Breast epithelium (tissue), 4 donors: ENCODE measurements around the gene GTF3C4. TPM values are rescaled to one million over a fixed set of nuclear protein-coding genes. Genes with fewer than 3 reads are reported as not detected.

Experiments
- DNase-seq, 2 donors: peaks; one replicate each; pipeline ENCODE4 v3.0.0-alpha.2; 2019; ENCODE audit warnings: low spot score in 2 of 2
- H3K27ac ChIP-seq, 2 donors: fragments of 200-600 bp; sonication (generic) in 1 of 2; one replicate each; pipeline ENCODE4 v1.5.1; 2016 to 2019; ENCODE audit warnings: mild to moderate bottlenecking in 1 of 2
- H3K27me3 ChIP-seq, 2 donors: fragments of 200-600 bp; sonication (generic) in 1 of 2; one replicate each; pipeline versions ENCODE4 v1.5.1 to v1.6.0; 2017 to 2019; ENCODE audit warnings: control low read depth in 1 of 2, mild to moderate bottlenecking in 1 of 2
- H3K36me3 ChIP-seq: fragments of 200-600 bp; one replicate; pipeline ENCODE4 v1.5.1; 2019
- H3K4me1 ChIP-seq, 2 donors: fragments of 200-600 bp; sonication (generic); one replicate each; pipeline ENCODE4 v1.5.1; 2016 to 2019; ENCODE audit warnings: control low read depth in 1 of 2
- H3K4me3 ChIP-seq, 3 donors: fragments of 200-600 bp; sonication (generic); 1 replicate in 2 of 3; 2 replicates in 1 of 3; pipeline ENCODE4 v1.5.1; 2016 to 2019; ENCODE audit warnings: mild to moderate bottlenecking in 3 of 3, moderate library complexity in 2 of 3
- H3K9me3 ChIP-seq, 2 donors: fragments of 200-600 bp; sonication (generic) in 1 of 2; one replicate each; pipeline ENCODE4 v1.5.1; 2016 to 2019; ENCODE audit warnings: control low read depth in 1 of 2
- CTCF ChIP-seq, 3 donors: fragments of 450-650 bp; IDR thresholded peaks; one replicate each; pipeline ENCODE4 v1.5.1; 2016 to 2017; ENCODE audit warnings: antibody characterized with exemption in 3 of 3, mild to moderate bottlenecking in 3 of 3, moderate library complexity in 3 of 3
- POLR2A ChIP-seq: fragments of 450-650 bp; IDR thresholded peaks from one replicate; pipeline ENCODE4 v1.6.1; 2016; ENCODE audit warnings: antibody characterized with exemption, mild to moderate bottlenecking, moderate library complexity
- POLR2AphosphoS5 ChIP-seq, 3 donors: sonication (generic); formaldehyde crosslinking; IDR thresholded peaks; one replicate each; pipeline ENCODE4 v1.6.1; 2017; ENCODE audit warnings: antibody characterized with exemption in 3 of 3
- intact Hi-C: fragments of 100-400 bp; cut with DNase I; formaldehyde crosslinking; loops from one replicate; pipeline ENCODE4 v1.15.1; 2023; ENCODE audit warnings: low total_unique reads
- total RNA-seq, 3 donors: library from RNA; depleted of rRNA; stranded (reverse); fragments of >200 nt; gene quantifications; one replicate each; pipeline ENCODE4 v1.1.0, GENCODE V29; 2016

Gene GTF3C4
- total RNA-seq, 3 donors from 2014 or later = 9.3 to 19.6 (median 13.4) TPM

DNA sequence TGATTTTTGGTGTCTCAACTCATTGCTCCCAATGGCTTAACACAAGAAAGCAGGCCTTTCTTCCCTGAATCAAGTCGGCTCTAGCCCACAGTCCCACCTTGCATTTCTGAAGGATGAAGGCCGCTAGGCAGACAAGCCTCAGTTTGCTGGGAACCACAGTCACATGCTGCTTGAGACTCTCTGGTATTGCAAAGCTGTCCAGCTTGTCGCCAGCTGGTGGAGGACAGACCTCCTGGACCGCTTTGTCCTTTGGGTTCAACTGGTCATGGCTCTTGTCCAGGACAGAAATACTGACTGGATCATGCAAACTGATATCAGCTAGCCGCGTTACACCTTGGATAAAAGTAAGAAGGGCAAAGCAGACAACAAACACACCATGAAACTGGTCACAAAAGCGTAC lies 23.5 kb upstream of the GTF3C4 start:
- DNase-seq = no peak
- Histone ChIP-seq H3K4me1 (no peaks in the 10 kb centered on the region), H3K27ac (no peak overlapping the region), H3K27me3 (no peaks in the 10 kb centered on the region), H3K36me3 (peaks cover 8% of the 10 kb centered on the region), H3K9me3 (no peaks in the 10 kb centered on the region), H3K4me3 (no peak overlapping the region)
- intact Hi-C loops = no loop called here
- no peak for TF ChIP-seq POLR2A
- TF ChIP-seq POLR2AphosphoS5 (IDR thresholded peaks at IDR 0.05) = no peak
- no peak for TF ChIP-seq CTCF (IDR thresholded peaks at IDR 0.05)

DNA sequence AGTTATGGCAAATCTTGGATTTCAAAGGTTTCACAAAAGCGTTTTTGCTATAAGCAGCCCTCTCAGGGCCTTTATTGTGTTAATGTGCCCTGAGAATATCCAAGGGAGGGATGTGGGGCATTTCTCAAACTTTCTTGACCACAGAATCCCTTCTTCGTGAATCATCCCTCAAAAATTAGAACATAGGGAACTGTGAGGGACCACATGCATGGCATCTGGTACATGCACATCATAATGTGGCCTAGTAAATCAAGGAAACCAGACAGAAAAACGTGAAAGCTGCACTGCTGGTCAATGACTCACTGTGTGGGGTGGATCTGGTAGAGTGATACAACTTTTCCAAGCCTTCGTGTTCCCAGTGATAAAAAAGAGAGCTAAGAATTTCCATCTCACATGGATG lies 22.9 kb upstream of the GTF3C4 start:
- H3K27me3 ChIP-seq = no peaks in the 10 kb centered on the region
- TF ChIP-seq POLR2A = no peak
- TF ChIP-seq POLR2AphosphoS5 (IDR thresholded peaks at IDR 0.05) = no peak
- TF ChIP-seq CTCF (IDR thresholded peaks at IDR 0.05) = no peak
- H3K4me1 ChIP-seq = no peaks in the 10 kb centered on the region
- H3K9me3 ChIP-seq = no peaks in the 10 kb centered on the region
- H3K27ac ChIP-seq = no peak overlapping the region
- peaks cover 8% of the 10 kb centered on the region for H3K36me3 ChIP-seq
- no peak overlapping the region for H3K4me3 ChIP-seq
- no peak for DNase-seq
- intact Hi-C loops = no loop called here

DNA sequence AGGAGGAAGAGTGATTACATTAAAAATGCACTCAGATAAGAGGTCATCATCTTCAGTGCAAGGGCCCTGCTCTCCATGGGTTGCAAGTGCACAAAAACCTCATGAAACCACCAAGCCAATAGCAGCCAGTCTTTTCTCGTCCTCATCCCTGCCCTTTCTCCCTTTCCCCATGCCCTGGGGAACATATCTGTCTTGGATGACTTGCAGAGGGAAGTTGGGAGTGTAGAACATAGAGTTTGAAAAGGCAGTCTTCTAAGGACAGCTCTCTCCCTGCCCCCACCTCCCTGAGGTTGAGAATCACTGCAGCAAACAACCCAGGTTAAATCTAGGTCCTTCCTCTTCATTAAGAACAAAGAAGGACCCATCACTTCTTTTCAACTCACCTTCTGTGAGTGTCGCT lies 22.5 kb upstream of the GTF3C4 start:
- Histone ChIP-seq H3K36me3 (peaks cover 8% of the 10 kb centered on the region), H3K27ac (no peak overlapping the region), H3K27me3 (no peaks in the 10 kb centered on the region), H3K4me1 (no peaks in the 10 kb centered on the region), H3K4me3 (no peak overlapping the region), H3K9me3 (no peaks in the 10 kb centered on the region)
- intact Hi-C loops = no loop called here
- TF ChIP-seq POLR2AphosphoS5 (IDR thresholded peaks at IDR 0.05) = no peak
- TF ChIP-seq POLR2A = no peak
- no peak for TF ChIP-seq CTCF (IDR thresholded peaks at IDR 0.05)
- DNase-seq = no peak

- Histone ChIP-seq H3K27me3 (no peaks in the 10 kb centered on the region), H3K36me3 (peaks cover 8% of the 10 kb centered on the region), H3K4me1 (no peaks in the 10 kb centered on the region), H3K27ac (no peak overlapping the region), H3K4me3 (no peak overlapping the region), H3K9me3 (no peaks in the 10 kb centered on the region)
- no peak for TF ChIP-seq POLR2AphosphoS5 (IDR thresholded peaks at IDR 0.05)
- no peak for TF ChIP-seq CTCF (IDR thresholded peaks at IDR 0.05)
- no peak for TF ChIP-seq POLR2A
- DNase-seq = no peak
- intact Hi-C loops = no loop called here
Measured at GRCh38 chr9:132648283-132648682, 22.0 kb upstream of the GTF3C4 start.

GRCh38 chr9:132648685-132649084 lies 21.6 kb upstream of the GTF3C4 start:
- no peaks in the 10 kb centered on the region for H3K27me3 ChIP-seq
- intact Hi-C loops = no loop called here
- H3K27ac ChIP-seq = no peak overlapping the region
- TF ChIP-seq POLR2AphosphoS5 (IDR thresholded peaks at IDR 0.05) (no peak), CTCF (IDR thresholded peaks at IDR 0.05) (no peak), POLR2A (no peak)
- no peaks in the 10 kb centered on the region for H3K4me1 ChIP-seq
- peaks cover 8% of the 10 kb centered on the region for H3K36me3 ChIP-seq
- no peak for DNase-seq
- H3K9me3 ChIP-seq = no peaks in the 10 kb centered on the region
- H3K4me3 ChIP-seq = no peak overlapping the region
